HL-60 (cell line): ENCODE results near the gene DENND4A.

ENCODE experiments used
- DNase-seq, 2 experiments: peaks; one replicate each; pipeline ENCODE4 v3.0.0-alpha.2; 2010 to 2020; ENCODE audit warnings: low read depth in 1 of 2, low spot score in 1 of 2
- H3K27ac ChIP-seq: fragments of 250-450 bp; sonication (Bioruptor Pico); replicated peaks from 2 replicates; pipeline ENCODE4 v1.5.1; 2020; ENCODE audit warnings: mild to moderate bottlenecking, moderate library complexity
- H3K27me3 ChIP-seq: fragments of 250-450 bp; sonication (Bioruptor Pico); 2 replicates; pipeline ENCODE4 v1.5.1; 2021; ENCODE audit warnings: mild to moderate bottlenecking, moderate library complexity; ENCODE audit not compliant: insufficient read depth, poor library complexity, severe bottlenecking
- H3K4me3 ChIP-seq: replicated peaks from 2 replicates; pipeline ENCODE4 v1.5.1; 2011; ENCODE audit warnings: mild to moderate bottlenecking, control low read depth, low read length; ENCODE audit not compliant: insufficient read depth
- CTCF ChIP-seq: IDR thresholded peaks from one replicate; pipeline ENCODE4 v1.5.1; 2011; ENCODE audit warnings: low read length, control low read depth, inconsistent platforms; ENCODE audit not compliant: insufficient read depth
- GABPA ChIP-seq: IDR thresholded peaks from 2 replicates; pipeline ENCODE4 v1.6.1; 2012; ENCODE audit warnings: low read depth
- POLR2AphosphoS5 ChIP-seq: IDR thresholded peaks from 2 replicates; pipeline ENCODE4 v1.6.1; 2012; ENCODE audit warnings: low read depth
- SPI1 ChIP-seq: IDR thresholded peaks from 2 replicates; pipeline ENCODE4 v1.6.1; 2012; ENCODE audit warnings: low read depth, mild to moderate bottlenecking, borderline replicate concordance
- TF ChIP-seq, protein P1 (sequence below): IDR thresholded peaks from 2 replicates; pipeline ENCODE4 v1.6.1; 2012; ENCODE audit warnings: low read depth; ENCODE audit not compliant: insufficient replicate concordance

DENND4A gene

GRCh38 chr15:65655457-65655856 lies 136.6 kb downstream of the DENND4A start:
- no peak overlapping the region for H3K4me3 ChIP-seq
- no peaks in the 10 kb centered on the region for H3K27me3 ChIP-seq
- H3K27ac ChIP-seq = no peak overlapping the region
- no peak for TF ChIP-seq GABPA
- TF ChIP-seq CTCF = no peak
- TF ChIP-seq POLR2AphosphoS5 = no peak
- TF ChIP-seq, protein P1, sequence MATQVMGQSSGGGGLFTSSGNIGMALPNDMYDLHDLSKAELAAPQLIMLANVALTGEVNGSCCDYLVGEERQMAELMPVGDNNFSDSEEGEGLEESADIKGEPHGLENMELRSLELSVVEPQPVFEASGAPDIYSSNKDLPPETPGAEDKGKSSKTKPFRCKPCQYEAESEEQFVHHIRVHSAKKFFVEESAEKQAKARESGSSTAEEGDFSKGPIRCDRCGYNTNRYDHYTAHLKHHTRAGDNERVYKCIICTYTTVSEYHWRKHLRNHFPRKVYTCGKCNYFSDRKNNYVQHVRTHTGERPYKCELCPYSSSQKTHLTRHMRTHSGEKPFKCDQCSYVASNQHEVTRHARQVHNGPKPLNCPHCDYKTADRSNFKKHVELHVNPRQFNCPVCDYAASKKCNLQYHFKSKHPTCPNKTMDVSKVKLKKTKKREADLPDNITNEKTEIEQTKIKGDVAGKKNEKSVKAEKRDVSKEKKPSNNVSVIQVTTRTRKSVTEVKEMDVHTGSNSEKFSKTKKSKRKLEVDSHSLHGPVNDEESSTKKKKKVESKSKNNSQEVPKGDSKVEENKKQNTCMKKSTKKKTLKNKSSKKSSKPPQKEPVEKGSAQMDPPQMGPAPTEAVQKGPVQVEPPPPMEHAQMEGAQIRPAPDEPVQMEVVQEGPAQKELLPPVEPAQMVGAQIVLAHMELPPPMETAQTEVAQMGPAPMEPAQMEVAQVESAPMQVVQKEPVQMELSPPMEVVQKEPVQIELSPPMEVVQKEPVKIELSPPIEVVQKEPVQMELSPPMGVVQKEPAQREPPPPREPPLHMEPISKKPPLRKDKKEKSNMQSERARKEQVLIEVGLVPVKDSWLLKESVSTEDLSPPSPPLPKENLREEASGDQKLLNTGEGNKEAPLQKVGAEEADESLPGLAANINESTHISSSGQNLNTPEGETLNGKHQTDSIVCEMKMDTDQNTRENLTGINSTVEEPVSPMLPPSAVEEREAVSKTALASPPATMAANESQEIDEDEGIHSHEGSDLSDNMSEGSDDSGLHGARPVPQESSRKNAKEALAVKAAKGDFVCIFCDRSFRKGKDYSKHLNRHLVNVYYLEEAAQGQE = no peak
- no peak for TF ChIP-seq SPI1
- no peak for DNase-seq

DNA sequence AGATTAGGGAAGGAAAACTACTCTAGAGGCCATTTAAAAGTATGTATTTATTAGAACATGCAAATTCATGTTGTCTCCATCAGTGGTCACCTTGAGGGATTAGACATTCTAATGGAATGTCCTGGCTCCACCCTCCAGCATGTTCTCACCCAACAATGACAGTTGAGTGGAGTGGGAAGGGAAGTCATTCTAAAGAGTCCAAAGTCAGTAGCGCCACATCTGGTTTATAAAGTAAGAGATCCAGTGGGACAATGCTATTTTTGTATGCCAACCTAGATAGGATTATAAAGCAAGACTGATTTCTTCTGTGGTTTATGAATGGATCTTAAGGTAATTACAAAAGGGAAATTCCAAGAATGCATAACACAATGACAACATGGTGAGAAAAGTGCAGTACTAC lies 137.1 kb downstream of the DENND4A start:
- Histone ChIP-seq H3K27ac (no peak overlapping the region), H3K4me3 (no peak overlapping the region), H3K27me3 (no peaks in the 10 kb centered on the region)
- no peak for DNase-seq
- TF ChIP-seq GABPA = no peak
- TF ChIP-seq POLR2AphosphoS5 = no peak
- TF ChIP-seq SPI1 = no peak
- TF ChIP-seq CTCF = no peak
- TF ChIP-seq, protein P1 = no peak

DNA sequence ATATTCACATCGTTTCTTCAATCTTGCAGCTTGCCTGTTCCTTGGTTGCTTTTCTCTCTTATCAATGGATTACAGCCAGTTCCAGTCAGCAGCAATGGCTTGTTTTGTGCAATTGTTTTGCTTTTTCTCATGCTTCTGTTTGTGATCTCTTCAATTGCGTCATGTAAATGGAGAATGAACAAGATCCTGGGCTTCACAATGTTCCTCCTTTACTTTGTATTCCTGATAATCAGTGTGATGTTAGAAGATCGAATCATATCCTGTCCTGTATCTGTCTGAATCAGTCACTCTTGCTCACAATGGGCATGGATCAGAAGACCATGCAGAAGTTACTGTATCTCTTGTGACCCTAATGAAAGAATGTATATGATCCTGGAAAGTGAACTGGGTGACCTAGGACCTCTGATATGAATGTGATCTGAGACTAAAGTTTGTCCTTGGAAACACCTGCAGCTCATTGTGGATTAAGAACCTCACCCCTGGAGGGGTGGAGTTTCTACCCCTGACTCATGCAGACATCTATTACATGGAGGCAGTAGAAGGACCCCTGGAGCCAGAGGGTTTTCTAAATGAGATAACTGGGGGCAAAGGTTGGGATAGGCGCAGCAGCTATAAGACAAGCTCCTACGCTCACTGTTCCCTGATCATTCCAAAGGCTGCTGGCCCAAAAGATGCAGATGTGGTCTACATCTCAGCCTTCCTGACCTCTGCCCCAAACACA lies 138.1 kb downstream of the DENND4A start:
- TF ChIP-seq, protein P1 = no peak
- TF ChIP-seq SPI1 (no peak), CTCF (no peak), POLR2AphosphoS5 (no peak), GABPA (no peak)
- Histone ChIP-seq H3K27ac (no peak overlapping the region), H3K4me3 (no peak overlapping the region), H3K27me3 (no peaks in the 10 kb centered on the region)
- no peak for DNase-seq
